Measurements from ENCODE around the gene CACNA1H. TPM values are rescaled to one million over a fixed set of nuclear protein-coding genes. Genes with fewer than 3 reads are reported as not detected.

CACNA1H gene
- total and polyA plus RNA-seq, 12 donors, result 1.7 to 8.7 (median 2.5) TPM

DNA sequence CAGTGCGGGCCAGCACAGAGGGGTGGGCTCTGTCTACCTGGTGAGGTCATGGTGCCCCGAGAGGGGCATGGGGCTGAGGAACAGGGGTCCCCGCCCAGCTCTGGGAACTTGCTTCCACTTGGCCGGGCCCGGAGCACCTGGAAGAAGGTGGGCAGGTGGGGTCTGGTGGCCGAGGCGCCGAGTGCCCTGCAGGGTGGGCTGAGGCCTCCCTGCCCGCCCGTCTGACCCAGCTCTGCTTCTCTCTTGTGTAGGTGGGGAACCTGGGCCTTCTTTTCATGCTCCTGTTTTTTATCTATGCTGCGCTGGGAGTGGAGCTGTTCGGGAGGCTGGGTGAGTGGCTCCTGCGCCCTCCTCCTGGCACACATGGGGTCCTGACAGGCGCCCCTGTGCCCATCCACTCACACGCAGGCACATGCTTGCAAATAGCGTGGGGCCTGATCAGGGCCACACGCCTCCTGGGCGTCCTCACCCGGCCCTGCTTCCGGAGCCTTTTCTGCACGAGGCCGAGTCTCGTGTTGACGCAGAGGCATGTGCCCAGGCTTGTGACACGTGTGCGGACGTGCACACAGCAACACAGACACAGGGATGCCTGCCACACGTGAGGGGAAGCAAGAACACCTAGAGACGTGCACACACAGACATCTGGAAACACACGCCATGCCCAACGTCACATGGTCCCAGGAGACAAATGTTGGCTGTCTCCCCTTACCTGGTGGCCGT is 63.9 kb downstream of the CACNA1H start:
- DNase-seq, result no peak
- no peaks in the 10 kb centered on the region for H3K36me3 ChIP-seq
- TF ChIP-seq, protein P1, sequence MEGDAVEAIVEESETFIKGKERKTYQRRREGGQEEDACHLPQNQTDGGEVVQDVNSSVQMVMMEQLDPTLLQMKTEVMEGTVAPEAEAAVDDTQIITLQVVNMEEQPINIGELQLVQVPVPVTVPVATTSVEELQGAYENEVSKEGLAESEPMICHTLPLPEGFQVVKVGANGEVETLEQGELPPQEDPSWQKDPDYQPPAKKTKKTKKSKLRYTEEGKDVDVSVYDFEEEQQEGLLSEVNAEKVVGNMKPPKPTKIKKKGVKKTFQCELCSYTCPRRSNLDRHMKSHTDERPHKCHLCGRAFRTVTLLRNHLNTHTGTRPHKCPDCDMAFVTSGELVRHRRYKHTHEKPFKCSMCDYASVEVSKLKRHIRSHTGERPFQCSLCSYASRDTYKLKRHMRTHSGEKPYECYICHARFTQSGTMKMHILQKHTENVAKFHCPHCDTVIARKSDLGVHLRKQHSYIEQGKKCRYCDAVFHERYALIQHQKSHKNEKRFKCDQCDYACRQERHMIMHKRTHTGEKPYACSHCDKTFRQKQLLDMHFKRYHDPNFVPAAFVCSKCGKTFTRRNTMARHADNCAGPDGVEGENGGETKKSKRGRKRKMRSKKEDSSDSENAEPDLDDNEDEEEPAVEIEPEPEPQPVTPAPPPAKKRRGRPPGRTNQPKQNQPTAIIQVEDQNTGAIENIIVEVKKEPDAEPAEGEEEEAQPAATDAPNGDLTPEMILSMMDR (IDR thresholded peaks at IDR 0.05), result no peak
- H3K27me3 ChIP-seq, result no peaks in the 10 kb centered on the region
- no peaks in the 10 kb centered on the region for H3K4me1 ChIP-seq
- H3K9me3 ChIP-seq, result no peaks in the 10 kb centered on the region
- H3K4me3 ChIP-seq, result no peak overlapping the region
- ATAC-seq, result no peak
- H3K27ac ChIP-seq, result no peak overlapping the region
- intact Hi-C loops (cut with DNase I), result no loop called here
- WGBS, 2 donors, result 88 to 90% methylated on average over 31 to 32 of the region's 32 CpGs

DNA sequence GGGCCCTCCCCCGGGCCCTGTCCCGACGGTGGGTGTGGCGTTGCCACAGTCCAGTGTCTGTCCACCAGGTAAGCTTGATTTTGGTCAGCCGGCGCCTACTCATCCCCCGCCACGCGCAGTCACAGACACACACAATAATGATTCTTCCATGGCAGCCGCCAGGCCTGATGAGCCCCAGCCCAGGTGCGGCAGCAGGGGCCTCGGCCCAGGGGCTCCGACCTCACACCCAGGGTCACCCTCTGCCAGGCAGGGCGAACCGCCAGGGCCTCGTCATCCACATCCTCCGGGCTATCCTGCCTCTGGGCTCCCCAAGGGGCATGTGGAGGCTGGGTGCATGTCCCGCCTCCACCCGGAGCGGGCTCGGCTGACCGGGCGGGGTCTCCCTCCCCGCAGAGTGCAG is 64.6 kb downstream of the CACNA1H start:
- H3K36me3 ChIP-seq, result no peaks in the 10 kb centered on the region

DNA sequence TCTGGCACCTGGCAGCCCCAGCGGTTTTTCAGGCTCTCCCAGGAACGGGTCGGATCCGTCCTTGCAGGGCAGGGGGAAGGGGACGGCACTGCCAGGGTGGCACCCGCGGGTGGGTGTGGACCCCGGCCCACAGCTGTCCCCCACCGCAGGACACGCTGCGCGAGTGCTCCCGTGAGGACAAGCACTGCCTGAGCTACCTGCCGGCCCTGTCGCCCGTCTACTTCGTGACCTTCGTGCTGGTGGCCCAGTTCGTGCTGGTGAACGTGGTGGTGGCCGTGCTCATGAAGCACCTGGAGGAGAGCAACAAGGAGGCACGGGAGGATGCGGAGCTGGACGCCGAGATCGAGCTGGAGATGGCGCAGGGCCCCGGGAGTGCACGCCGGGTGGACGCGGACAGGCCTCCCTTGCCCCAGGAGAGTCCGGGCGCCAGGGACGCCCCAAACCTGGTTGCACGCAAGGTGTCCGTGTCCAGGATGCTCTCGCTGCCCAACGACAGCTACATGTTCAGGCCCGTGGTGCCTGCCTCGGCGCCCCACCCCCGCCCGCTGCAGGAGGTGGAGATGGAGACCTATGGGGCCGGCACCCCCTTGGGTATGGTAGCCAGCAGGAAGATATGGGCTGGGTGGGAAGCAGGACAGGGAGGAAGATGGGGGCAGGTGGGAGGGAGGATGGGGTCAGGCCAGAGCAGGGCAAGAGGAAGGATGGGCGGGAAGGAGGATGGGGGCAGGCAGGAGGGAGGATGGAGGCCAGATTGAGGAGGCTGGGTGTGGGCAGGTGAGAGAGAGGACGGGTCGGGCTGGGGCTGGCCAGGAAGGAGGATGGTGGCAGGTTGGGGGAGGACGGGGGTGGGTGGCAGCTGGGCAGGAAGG is 65.4 kb downstream of the CACNA1H start:
- Histone ChIP-seq H3K4me3 (no peak overlapping the region), H3K9me3 (no peaks in the 10 kb centered on the region), H3K27ac (no peak overlapping the region), H3K36me3 (no peaks in the 10 kb centered on the region), H3K27me3 (no peaks in the 10 kb centered on the region), H3K4me1 (no peaks in the 10 kb centered on the region)
- DNase-seq, result no peak
- no peak for ATAC-seq
- TF ChIP-seq, protein P1 (IDR thresholded peaks at IDR 0.05), result no peak
- 87 to 89% methylated on average over 49 of the region's 49 CpGs for WGBS, 2 donors
- intact Hi-C loops (cut with DNase I), result no loop called here

More for the DNA sequence above, 64.6 kb downstream of the CACNA1H start:
- ATAC-seq (no peak), DNase-seq (no peak)
- Histone ChIP-seq H3K27me3 (no peaks in the 10 kb centered on the region), H3K4me3 (no peak overlapping the region), H3K9me3 (no peaks in the 10 kb centered on the region), H3K4me1 (no peaks in the 10 kb centered on the region), H3K27ac (no peak overlapping the region)
- TF ChIP-seq, protein P1 (IDR thresholded peaks at IDR 0.05), result no peak
- 90% methylated on average over 24 of the region's 24 CpGs for WGBS, 2 donors
- intact Hi-C loops (cut with DNase I), result no loop called here

DNA sequence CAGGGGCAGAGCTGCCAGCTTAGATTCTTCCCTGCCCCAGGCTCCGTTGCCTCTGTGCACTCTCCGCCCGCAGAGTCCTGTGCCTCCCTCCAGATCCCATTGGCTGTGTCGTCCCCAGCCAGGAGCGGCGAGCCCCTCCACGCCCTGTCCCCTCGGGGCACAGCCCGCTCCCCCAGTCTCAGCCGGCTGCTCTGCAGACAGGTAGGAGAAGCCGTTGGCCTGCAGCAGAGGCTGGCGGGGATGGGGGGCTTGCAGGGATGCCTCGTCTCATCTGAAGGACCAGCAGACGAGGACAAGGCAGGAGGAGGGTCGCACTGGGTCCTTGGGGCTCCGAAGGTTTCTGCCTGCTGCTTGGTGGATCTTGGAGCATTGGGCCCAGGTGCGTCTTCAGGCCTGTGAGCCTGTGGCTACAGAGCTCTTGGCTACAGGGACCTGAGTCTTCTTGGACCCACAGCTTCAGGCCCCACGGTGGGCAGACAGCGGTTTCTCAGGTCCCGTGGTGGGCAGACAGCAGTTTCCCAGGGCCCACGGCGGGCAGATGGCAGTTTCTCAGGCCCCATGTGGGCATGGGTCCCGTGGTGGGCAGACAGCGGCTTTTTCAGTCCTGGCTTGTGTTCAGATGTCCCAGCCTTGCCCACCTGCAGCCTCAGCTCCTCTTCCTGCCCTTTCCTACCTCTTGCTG is 66.2 kb downstream of the CACNA1H start:
- no peaks in the 10 kb centered on the region for H3K9me3 ChIP-seq
- no peak overlapping the region for H3K4me3 ChIP-seq
- no peaks in the 10 kb centered on the region for H3K36me3 ChIP-seq
- TF ChIP-seq, protein P1 (IDR thresholded peaks at IDR 0.05), result no peak
- DNase-seq, result no peak
- no peak overlapping the region for H3K27ac ChIP-seq
- H3K27me3 ChIP-seq, result no peaks in the 10 kb centered on the region
- no peaks in the 10 kb centered on the region for H3K4me1 ChIP-seq
- intact Hi-C loops (cut with DNase I), result no loop called here
- ATAC-seq, result no peak
- 83 to 86% methylated on average over 24 of the region's 24 CpGs for WGBS, 2 donors
